ENCODE results near the gene FAM120A.

The FAM120A gene

GRCh38 chr9:93491593-93492232 lies 40.2 kb downstream of the FAM120A start:
- Histone ChIP-seq H3K4me2 (ENCODE audit: low read depth, low read length, poor library complexity, severe bottlenecking) (no peak overlapping the region), H2AFZ (ENCODE audit: low read length) (no peak overlapping the region), H3K36me3 (ENCODE audit: insufficient read depth, low read length) (peaks cover 77% of the 10 kb centered on the region; the same call in 1 of the 2 replicates), H3K4me1 (ENCODE audit: insufficient read depth, low read length, poor library complexity, severe bottlenecking) (no peaks in the 10 kb centered on the region), H4K20me1 (ENCODE audit: insufficient read depth, low read length, poor library complexity, severe bottlenecking) (peaks cover 5% of the 10 kb centered on the region), H3K9me2 (replicated peaks; ENCODE audit: low read depth, low read length) (no peaks in the 10 kb centered on the region), H3F3A (ENCODE audit: low read depth) (no peaks in the 10 kb centered on the region), H3K9me3 (ENCODE audit: insufficient read depth, low read depth, low read length) (no peaks in the 10 kb centered on the region), H3K79me2 (ENCODE audit: insufficient read depth, low read length) (peaks cover 61% of the 10 kb centered on the region), H3K9ac (ENCODE audit: low read depth, low read length, poor library complexity, severe bottlenecking) (no peak overlapping the region), H3K4me3 (ENCODE audit: low read length, poor library complexity, severe bottlenecking) (no peak overlapping the region), H3K27me3 (ENCODE audit: insufficient read depth, low read length, poor library complexity, severe bottlenecking) (no peaks in the 10 kb centered on the region)
- no peak for TF ChIP-seq EZH2phosphoT487 (IDR thresholded peaks at IDR 0.05; ENCODE audit: borderline replicate concordance)
- no peak for TF ChIP-seq CTCF (conservative IDR thresholded peaks at IDR 0.05; ENCODE audit: low read length)

- Histone ChIP-seq H3K9ac (ENCODE audit: low read depth, low read length, poor library complexity, severe bottlenecking) (no peak overlapping the region), H3K79me2 (ENCODE audit: insufficient read depth, low read length) (peaks cover 56% of the 10 kb centered on the region), H3K4me1 (ENCODE audit: insufficient read depth, low read length, poor library complexity, severe bottlenecking) (no peaks in the 10 kb centered on the region), H3K9me2 (replicated peaks; ENCODE audit: low read depth, low read length) (no peaks in the 10 kb centered on the region), H3K4me3 (ENCODE audit: low read length, poor library complexity, severe bottlenecking) (no peak overlapping the region), H3F3A (ENCODE audit: low read depth) (no peaks in the 10 kb centered on the region), H3K9me3 (ENCODE audit: insufficient read depth, low read depth, low read length) (no peaks in the 10 kb centered on the region), H2AFZ (ENCODE audit: low read length) (no peak overlapping the region), H3K4me2 (ENCODE audit: low read depth, low read length, poor library complexity, severe bottlenecking) (no peak overlapping the region), H3K36me3 (ENCODE audit: insufficient read depth, low read length) (peaks cover 80% of the 10 kb centered on the region; the same call in 1 of the 2 replicates), H3K27me3 (ENCODE audit: insufficient read depth, low read length, poor library complexity, severe bottlenecking) (no peaks in the 10 kb centered on the region), H4K20me1 (ENCODE audit: insufficient read depth, low read length, poor library complexity, severe bottlenecking) (peaks cover 9% of the 10 kb centered on the region)
- TF ChIP-seq CTCF (conservative IDR thresholded peaks at IDR 0.05; ENCODE audit: low read length) (no peak), EZH2phosphoT487 (IDR thresholded peaks at IDR 0.05; ENCODE audit: borderline replicate concordance) (no peak)
Measured at GRCh38 chr9:93492327-93492726, 40.8 kb downstream of the FAM120A start.

GRCh38 chr9:93493949-93494348 lies 42.5 kb downstream of the FAM120A start:
- Histone ChIP-seq H3K9me2 (replicated peaks; ENCODE audit: low read depth, low read length) (no peaks in the 10 kb centered on the region), H3K4me1 (ENCODE audit: insufficient read depth, low read length, poor library complexity, severe bottlenecking) (no peaks in the 10 kb centered on the region), H3K36me3 (ENCODE audit: insufficient read depth, low read length) (peaks cover 80% of the 10 kb centered on the region), H3K9me3 (ENCODE audit: insufficient read depth, low read depth, low read length) (no peaks in the 10 kb centered on the region), H4K20me1 (ENCODE audit: insufficient read depth, low read length, poor library complexity, severe bottlenecking) (peaks cover 5% of the 10 kb centered on the region), H2AFZ (ENCODE audit: low read length) (no peak overlapping the region), H3K4me2 (ENCODE audit: low read depth, low read length, poor library complexity, severe bottlenecking) (no peak overlapping the region), H3K4me3 (ENCODE audit: low read length, poor library complexity, severe bottlenecking) (no peak overlapping the region), H3K27me3 (ENCODE audit: insufficient read depth, low read length, poor library complexity, severe bottlenecking) (no peaks in the 10 kb centered on the region), H3K9ac (ENCODE audit: low read depth, low read length, poor library complexity, severe bottlenecking) (no peak overlapping the region), H3K79me2 (ENCODE audit: insufficient read depth, low read length) (peaks cover 40% of the 10 kb centered on the region; the same call in 1 of the 2 replicates), H3F3A (ENCODE audit: low read depth) (no peaks in the 10 kb centered on the region)
- TF ChIP-seq EZH2phosphoT487 (IDR thresholded peaks at IDR 0.05; ENCODE audit: borderline replicate concordance) (no peak), CTCF (conservative IDR thresholded peaks at IDR 0.05; ENCODE audit: low read length) (no peak)
